BE2C (cell line): Measurements from ENCODE around the gene PGS1.
A peak's percentile ranks its signal among the peaks of the same experiment; 100 is the strongest.

Experiments
- DNase-seq: peaks from one replicate; pipeline ENCODE4 v3.0.0-alpha.2; 2020
- H3K27me3 ChIP-seq: fragments of 250-450 bp; sonication (Bioruptor Pico); 2 replicates; pipeline ENCODE4 v1.5.1; 2020; ENCODE audit warnings: mild to moderate bottlenecking
- H3K36me3 ChIP-seq: fragments of 250-450 bp; sonication (Bioruptor Pico); 2 replicates; pipeline ENCODE4 v1.5.1; 2020; ENCODE audit warnings: mild to moderate bottlenecking
- H3K4me1 ChIP-seq: fragments of 250-450 bp; sonication (Bioruptor Pico); 2 replicates; pipeline ENCODE4 v1.5.1; 2020
- H3K4me3 ChIP-seq: 2 replicates; pipeline ENCODE4 v1.5.1; 2011; ENCODE audit warnings: low read depth, low read length
- H3K9me3 ChIP-seq: fragments of 250-450 bp; sonication (Bioruptor Pico); 2 replicates; pipeline ENCODE4 v1.5.1; 2020
- CTCF ChIP-seq: IDR thresholded peaks from 2 replicates; pipeline ENCODE4 v1.5.1; 2012; ENCODE audit warnings: mild to moderate bottlenecking, low read depth, low read length

The PGS1 gene

GRCh38 chr17:78357672-78358537, 20.5 kb upstream of the PGS1 start:
- H3K9me3 ChIP-seq, result no peaks in the 10 kb centered on the region
- no peak overlapping the region for H3K4me3 ChIP-seq
- peaks cover 23% of the 10 kb centered on the region for H3K27me3 ChIP-seq
- peaks cover 7% of the 10 kb centered on the region; the same call in 1 of the 2 replicates for H3K4me1 ChIP-seq
- DNase-seq, result no peak
- TF ChIP-seq CTCF, result no peak
- H3K36me3 ChIP-seq, result no peaks in the 10 kb centered on the region

GRCh38 chr17:78358538-78359320, 19.7 kb upstream of the PGS1 start:
- no peaks in the 10 kb centered on the region for H3K9me3 ChIP-seq
- H3K27me3 ChIP-seq, result peaks cover 23% of the 10 kb centered on the region
- H3K4me3 ChIP-seq, result peak overlapping the region; percentile 55
- no peaks in the 10 kb centered on the region for H3K36me3 ChIP-seq
- 0 out of 2 replicates have a peak, but pooled peaks cover 3% of the 10 kb centered on the region for H3K4me1 ChIP-seq
- TF ChIP-seq CTCF, result no peak
- DNase-seq, result no peak

- peak; percentile 32 for DNase-seq
- H3K4me1 ChIP-seq, result 0 out of 2 replicates have a peak, but pooled peaks cover 3% of the 10 kb centered on the region
Observed at GRCh38 chr17:78359321-78359996, 19.0 kb upstream of the PGS1 start.

GRCh38 chr17:78359997-78360370, 18.5 kb upstream of the PGS1 start, which contains the start of gene SOCS3:
TSS of gene SOCS3 (minus strand) at chr17:78360077. CDS start at chr17:78359095, 982 bp downstream.
- Histone ChIP-seq H3K4me3 (peak within 1 kb of the TSS; percentile 55), H3K9me3 (no peaks in the 10 kb centered on the region), H3K36me3 (no peaks in the 10 kb centered on the region), H3K27me3 (peaks cover 23% of the 10 kb centered on the region), H3K4me1 (0 out of 2 replicates have a peak, but pooled peaks cover 3% of the 10 kb centered on the region)
- no peak for TF ChIP-seq CTCF
- DNase-seq, result peak; percentile 85

More at GRCh38 chr17:78359321-78359996, 19.0 kb upstream of the PGS1 start:
- H3K36me3 ChIP-seq, result no peaks in the 10 kb centered on the region
- peak overlapping the region; percentile 55 for H3K4me3 ChIP-seq
- no peak for TF ChIP-seq CTCF
- H3K27me3 ChIP-seq, result peaks cover 23% of the 10 kb centered on the region
- H3K9me3 ChIP-seq, result no peaks in the 10 kb centered on the region

- Histone ChIP-seq H3K9me3 (no peaks in the 10 kb centered on the region), H3K27me3 (peaks cover 23% of the 10 kb centered on the region), H3K4me3 (peak overlapping the region; percentile 50), H3K36me3 (no peaks in the 10 kb centered on the region), H3K4me1 (0 out of 2 replicates have a peak, but pooled peaks cover 3% of the 10 kb centered on the region)
- DNase-seq, result peak; percentile 95
- peak; percentile 82 for TF ChIP-seq CTCF
Observed at GRCh38 chr17:78360371-78361224, 17.9 kb upstream of the PGS1 start.
